GM15510 (cell line): ENCODE measurements around the gene SERGEF.

Experiments used
- POLR2A ChIP-seq: IDR thresholded peaks from 3 replicates; pipeline ENCODE4 v1.6.1; 2011; ENCODE audit warnings: borderline replicate concordance; ENCODE audit not compliant: insufficient read length; ENCODE audit errors: extremely low read depth

The SERGEF gene

DNA sequence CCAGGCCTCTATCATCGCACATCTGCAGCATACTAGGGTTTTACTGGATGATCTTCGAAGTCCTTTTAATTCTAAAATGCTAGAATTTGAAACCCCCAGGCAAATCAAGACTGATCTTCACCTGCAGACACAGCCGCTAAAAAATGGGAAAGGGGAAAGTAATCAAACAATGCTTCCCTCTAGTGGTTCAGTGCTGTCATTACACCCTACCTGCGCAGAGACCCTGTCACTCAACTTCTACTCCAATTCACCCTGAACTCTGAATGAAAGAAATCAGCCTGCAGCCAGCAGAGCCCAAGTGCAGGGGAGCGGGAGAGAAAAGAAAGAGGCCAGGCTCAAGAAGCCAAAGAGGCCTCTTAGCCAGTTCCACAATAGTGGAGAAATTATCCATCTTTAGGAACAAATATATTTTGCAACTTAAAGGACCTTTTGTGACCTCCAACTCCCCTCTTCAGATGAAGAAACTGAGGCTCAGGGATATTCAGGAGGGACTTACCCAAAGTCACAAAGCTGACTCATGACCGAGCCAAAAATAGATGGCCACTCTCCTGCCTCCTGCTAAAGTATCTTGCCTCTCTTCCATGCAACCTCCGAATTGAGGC, 33.0 kb downstream of the SERGEF start:
- TF ChIP-seq POLR2A = no peak

DNA sequence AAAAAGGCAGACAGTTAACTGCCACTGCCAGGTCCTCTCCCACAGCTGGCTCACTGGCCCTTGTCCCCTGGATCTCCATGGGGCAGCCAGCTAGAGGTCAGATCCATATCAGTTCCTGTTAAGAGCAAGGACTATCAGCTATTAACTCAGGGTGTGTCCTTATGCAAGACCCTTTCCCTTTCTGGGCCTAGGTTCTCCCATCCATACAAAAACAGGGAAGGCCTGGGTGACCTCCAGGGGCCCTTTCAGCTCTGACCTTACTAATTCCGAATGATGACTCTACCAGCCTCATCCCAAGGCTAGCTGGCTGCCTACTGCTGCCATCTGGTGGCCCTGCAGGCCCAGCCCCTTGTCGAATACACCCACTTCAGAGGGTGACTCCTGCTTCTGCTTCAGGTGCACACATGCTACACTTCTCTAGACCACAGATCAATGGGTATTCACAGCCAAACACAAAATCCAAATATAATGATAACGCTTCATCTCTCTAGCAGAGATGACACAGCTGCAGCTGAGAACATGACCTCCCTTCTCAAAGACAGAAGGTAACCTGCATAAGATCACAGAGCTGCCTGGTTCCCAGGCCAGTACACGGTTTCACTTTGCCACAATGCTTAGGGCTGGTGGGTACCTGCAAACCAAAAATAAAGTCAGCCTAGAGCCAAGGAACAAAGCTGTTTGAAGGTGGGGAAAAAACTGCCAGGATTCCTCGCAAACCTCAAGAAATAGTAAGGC, 34.1 kb downstream of the SERGEF start:
- no peak for TF ChIP-seq POLR2A

DNA sequence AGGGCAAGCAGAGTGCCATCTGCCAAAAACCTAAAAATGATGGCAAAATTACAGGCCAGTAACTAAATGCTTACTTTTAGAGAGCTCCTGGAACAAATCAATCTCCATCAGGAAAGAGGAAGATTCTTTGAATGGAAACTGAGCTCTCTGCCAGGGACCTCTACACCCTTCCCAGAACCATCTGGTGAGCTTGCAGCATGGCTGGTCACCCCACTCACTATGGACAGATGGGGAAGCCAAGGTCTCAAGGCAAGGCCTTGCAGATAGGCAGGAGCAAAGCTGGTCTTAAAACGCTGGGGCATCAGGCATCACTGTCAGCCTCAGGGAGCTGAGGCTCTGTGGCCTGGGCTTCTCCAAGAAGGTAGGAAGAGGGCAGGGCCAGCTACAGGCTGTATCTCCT, 36.2 kb downstream of the SERGEF start:
- TF ChIP-seq POLR2A = no peak

DNA sequence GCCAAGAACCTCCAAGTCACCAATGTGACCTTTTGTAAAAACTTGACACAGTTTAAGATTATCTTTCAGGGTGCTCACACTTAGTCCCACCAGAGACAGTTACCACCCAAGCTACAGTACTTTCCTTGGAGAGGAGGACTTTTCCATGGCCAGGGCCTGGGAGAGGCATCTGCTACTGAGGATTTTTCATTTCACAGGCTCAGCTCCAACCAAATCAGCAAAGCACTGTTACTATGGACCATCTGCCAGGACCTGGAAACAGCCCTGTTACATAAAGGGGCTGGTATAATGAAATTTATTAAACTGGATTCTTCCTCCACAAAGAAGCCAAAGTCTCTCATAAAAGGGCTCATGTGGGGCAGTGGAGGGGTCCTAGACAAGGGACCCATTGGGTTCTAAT, 38.6 kb downstream of the SERGEF start:
- no peak for TF ChIP-seq POLR2A

DNA sequence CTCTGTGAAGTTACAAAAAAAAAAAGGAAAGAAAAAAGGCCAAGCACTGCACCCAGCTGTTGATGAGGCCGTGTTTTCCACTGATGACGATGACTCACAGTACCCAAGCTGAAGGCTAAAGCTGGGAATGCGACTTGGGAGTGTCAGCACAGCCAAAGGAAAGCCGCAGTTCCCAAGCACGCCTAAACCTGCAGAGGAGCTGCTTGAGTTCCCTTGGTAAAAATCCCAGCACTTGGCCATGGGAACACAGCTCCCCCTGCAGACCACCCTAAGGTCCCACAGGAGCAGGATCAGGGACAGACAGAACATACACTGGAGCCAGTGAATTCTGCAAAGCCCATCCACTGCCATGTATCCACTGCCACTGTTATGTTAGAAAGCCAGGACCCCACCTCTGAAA, 39.9 kb downstream of the SERGEF start:
- no peak for TF ChIP-seq POLR2A

DNA sequence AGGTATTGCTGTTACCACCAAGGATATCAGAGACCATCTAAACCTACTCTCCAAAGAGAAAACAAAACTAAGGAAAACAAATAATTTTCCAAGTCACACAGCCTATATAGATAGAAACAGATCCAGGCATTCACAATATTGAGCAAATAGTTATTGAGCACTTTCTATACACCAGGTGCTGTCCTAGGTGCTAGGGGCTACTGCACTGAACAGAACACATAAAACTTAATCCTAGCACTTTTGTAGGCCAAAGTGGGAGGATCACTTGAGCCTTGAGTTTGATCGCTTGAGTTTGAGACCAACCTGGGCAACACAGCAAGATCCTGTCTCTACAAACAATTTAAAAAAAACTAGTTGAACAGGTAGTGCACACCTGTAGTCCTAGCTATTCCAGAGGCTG, 44.6 kb downstream of the SERGEF start:
- TF ChIP-seq POLR2A = no peak

DNA sequence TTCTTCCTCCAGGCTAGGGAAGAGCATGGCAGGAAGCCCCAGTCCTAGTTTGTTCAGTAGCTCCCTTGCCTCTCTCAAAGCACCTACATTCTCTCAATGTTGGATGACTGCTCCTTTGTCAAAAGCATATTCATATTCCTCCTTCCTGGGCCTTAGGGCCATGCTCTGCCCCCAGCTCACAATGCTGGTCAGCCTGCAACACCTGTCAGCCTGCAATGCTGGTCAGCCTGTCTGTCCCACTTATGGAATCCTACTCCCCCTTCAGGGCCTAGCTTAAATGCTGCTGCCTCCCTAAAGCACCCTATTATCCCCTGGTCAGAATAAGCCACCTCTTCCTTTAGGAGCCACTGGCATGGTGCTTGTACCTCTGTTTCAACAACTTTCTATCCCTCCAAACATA, 45.2 kb downstream of the SERGEF start:
- no peak for TF ChIP-seq POLR2A

DNA sequence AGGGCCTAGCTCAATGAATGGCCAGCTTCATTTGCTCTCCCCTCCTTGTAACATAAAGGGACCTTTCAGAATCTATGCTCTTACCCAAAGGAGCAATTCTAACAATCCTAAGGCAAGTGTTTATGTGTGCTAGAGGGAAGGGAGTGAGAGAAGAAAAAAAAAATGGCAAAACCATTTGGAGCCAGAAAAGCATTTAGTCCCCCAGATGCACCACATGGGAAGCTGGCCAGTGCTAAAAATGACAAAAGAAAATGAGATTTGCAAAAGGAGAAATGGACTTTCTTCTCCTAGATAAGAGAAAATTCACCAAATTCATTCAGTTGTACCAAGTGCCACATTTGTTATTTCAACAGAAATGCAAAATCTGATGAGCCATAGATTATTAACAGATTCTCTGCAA, 52.8 kb downstream of the SERGEF start:
- TF ChIP-seq POLR2A = no peak

DNA sequence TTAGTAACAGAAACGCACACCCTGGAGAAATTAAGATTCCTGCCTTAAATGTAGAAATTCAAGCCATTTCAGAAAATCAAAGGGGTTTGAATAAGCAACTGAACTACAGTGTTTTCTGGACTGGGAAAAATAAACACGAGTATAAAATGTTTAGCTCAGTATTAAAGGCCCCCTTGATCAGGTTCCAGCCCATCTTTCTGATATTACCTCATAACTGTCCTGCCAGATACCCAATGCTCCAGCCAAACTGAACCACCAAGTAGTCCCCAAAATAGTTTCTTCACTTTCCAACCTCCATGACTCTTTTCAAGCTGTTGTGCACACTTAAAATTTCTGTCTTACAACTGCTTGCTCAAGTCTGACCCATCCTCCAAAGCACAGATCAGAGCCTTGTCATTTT, 54.4 kb downstream of the SERGEF start:
- no peak for TF ChIP-seq POLR2A

DNA sequence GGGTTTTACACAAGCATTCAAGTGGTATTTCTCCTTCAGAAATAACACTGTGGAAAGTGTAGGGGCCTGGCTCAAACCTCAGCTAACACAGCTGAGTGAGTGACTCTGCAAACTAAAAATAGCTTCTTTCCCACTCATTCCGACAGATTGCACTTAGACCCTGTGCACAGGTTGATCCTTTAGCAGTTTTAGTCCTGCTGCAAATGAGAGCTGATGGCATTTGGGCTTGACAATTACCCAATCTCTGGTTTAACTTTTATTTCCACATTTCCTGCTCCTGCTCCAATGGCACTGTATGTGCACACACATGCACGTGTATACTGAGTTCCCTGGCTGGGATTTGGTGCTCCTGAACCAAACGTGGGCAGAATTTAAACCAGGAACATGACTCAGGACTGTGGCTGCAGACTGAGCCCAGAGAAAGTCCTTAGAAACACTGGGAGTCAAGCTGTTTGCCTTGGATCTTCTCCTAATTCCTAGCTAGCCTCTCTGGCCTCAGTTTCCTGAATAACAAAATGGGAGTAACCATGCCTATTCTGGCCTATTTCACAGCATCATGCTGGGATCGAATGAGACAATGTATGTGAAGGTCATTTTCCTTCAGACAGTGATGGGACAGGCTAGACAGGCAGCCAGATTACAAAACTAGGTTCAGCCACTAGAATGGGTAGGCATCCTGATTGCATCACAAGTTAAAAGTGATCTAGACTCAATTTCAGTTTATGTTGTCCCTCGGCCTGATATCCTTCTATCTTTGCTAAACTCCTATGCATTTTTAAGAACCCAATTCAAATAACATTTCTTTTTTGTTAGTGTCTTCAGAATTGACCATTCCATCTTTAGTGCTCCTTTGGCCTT, 58.2 kb downstream of the SERGEF start:
- TF ChIP-seq POLR2A = no peak

DNA sequence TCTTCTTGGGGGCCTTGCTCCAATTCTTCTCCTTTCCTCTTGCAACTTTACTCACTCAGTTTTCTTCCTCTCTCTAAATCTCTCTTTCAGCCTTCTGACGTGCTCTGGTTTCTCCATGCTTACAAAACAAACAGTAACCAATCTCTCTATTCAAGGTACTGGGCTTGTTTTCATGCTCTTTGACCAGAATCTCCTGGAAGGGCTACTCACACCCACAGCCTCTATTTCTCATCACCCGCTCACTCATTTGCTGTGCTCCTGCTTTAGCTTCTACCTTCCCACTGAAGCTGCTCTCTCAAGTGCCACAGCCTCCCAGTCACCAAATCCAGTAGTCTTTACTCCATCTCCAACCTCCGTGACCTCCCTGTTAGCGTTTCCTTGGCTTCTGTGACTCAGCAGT, 60.4 kb downstream of the SERGEF start:
- no peak for TF ChIP-seq POLR2A

DNA sequence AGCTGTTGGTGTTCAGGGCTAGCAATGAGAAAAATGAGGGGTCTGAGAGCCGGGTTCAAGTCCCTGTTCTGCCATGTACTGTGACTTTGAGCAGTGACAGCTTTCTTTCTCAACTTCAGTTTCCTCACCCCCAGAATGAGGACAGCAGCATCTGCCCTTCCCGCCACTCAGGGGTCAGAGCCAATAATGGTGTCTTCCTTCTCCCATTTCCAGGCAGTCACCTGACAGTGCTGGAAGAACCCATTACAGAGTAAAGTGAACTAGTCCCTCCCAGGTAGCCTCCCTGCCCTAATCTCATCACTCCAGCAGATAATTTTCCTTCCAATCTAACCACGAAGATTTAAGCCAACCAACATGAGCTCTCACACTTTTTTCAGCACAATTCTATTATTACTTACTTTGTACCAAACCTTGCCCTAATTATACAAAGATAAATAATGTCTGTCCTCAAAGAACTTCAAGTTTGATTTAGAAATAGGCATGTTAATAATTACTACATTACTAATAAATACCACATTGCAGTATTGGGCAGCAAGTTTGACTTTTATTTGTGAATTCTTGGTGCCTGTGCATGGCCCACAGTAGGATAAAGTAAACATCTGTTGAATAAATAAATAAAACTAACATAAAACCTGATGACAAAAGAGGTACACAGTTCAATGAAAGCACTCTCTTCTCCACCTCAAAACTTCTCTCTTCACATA, 61.0 kb downstream of the SERGEF start:
- TF ChIP-seq POLR2A = no peak

DNA sequence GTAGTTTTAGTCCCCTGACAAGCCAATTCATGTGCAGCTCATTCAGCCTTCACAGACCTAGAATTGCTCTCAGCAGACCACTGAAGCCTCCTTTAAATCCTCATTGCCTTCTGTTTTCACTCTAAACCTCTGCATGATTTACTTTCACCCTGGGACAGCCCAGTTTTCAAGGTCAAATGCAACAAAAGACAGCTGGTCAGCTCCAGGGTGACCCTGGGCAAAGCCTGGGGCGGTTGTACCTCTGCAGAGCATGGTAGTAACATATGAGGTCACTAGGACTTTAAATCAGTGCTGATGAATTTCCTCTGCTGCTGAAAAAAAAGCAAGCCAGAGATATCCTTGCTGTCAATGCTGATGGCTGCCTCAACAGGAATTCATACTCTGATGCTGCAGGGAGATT, 62.2 kb downstream of the SERGEF start:
- TF ChIP-seq POLR2A = no peak

DNA sequence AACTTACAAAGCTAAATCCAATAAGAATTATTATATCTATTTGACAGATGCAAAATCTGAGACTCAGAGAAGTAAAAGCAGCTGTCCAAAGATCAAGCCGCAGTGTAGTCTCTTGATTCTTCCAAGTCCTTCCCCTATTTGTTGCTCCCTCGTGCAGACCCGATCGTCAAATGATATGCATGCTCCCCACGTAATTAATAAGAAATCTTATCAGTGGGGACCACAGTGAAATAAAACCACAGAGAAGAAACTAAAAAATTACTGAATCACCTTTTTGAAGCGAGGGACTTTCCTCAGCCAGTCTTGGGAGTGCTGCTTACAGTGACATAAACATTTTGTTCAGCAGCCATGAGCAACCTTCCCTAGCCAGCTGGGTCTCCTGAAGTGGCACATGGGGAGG, 64.6 kb downstream of the SERGEF start:
- no peak for TF ChIP-seq POLR2A

DNA sequence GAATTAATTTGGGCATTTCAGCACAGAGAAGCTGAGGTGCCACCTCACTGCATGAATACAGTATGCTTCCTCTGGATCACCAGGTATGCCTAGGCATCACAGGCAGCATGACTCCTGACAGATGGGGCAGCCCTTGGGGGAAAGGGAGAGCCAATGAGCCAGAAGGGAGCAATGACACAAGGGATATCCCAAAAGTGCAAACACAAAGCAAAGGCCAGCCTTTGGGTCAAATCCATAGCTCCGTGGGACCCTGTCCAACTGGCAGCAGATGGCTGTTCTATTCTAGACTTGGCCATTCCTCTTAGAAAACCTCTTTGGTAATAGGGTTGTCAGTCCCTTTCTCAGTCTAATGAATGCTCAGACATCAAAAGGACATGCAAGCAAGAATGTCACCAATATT, 73.3 kb downstream of the SERGEF start:
- no peak for TF ChIP-seq POLR2A
